Fibroblast of the conjunctiva (primary cell): ENCODE results near the gene METTL6.
"Not testable (repeated sequence)": the region's sequence is repeated elsewhere in the genome, so short reads cannot be mapped to it uniquely, and the experiment has no call there.

ENCODE experiments used
- DNase-seq: peaks from one replicate; pipeline ENCODE4 v3.0.0-alpha.2; 2010; ENCODE audit warnings: low read depth

METTL6 gene

DNA sequence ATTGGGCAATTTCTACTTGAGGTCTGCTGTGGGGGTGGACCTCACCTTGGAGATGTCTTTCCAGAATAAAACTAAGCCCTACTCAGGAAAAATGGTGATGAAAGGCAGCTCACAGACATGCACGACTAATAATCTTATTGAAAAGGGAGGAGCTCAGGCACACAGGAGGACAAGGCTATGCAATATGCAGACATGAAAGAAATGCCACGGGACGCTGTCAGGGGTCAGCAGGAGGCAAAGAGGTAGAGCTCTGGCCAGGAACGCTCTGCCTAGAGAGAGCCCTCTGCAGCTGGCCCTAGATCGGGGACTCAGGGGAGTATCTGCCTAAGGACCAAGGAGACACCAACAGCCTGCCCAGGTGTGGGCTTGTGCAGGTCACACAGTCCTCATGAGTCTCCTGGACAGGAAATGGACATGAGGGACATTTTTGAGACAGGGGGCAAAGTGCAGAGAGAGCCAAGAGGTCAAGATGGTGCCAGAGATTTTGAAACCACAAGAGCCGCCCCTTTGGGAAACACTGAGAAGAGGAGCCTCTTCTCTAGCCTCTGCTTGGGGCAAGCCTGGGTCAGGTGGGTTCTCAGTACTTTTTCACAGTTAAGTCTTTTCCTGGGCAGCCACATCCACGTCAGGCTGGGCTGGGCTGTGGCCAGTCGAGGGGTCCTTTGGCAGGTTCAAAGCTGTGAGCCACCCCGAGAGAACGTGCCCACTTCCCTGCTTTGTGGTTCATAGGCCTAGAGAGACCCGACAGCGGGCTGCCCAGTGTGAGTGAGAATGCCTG, 23.3 kb upstream of the METTL6 start:
- DNase-seq: no peak

DNA sequence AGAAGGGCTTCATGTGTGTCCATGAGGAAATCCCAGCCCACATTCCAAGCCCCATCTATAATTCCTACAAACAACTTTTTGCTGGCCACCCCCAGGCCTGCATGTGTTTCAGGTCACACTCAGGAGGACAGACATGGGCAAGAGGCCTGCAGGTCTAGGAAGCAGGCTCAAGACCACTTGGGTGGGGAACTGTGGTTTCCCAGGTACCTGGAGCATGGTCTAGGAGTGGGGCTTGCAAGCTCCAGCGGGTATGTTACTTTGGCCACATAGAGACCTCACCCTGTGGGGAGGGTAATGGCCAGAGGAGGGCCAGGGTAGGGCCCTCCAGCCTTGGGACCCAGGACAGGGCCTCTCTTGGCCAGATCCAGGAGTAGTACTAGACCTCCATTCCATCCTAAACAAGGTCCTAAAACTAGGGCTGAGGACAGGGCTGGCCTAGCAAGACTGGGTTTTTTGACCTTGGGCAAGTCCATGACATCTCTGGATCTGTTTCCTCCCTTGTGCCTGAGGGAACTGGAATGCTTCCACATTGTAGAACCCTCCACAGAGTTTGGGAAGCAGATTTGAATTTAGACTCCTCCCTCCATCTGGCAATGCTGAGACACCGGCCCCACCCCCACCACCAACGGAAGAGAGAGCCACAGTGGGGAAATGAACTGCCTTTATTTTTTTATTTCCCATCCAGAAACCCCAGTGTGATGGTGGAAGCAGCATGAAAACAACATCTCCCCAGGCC, 22.3 kb upstream of the METTL6 start:
- no peak for DNase-seq

DNA sequence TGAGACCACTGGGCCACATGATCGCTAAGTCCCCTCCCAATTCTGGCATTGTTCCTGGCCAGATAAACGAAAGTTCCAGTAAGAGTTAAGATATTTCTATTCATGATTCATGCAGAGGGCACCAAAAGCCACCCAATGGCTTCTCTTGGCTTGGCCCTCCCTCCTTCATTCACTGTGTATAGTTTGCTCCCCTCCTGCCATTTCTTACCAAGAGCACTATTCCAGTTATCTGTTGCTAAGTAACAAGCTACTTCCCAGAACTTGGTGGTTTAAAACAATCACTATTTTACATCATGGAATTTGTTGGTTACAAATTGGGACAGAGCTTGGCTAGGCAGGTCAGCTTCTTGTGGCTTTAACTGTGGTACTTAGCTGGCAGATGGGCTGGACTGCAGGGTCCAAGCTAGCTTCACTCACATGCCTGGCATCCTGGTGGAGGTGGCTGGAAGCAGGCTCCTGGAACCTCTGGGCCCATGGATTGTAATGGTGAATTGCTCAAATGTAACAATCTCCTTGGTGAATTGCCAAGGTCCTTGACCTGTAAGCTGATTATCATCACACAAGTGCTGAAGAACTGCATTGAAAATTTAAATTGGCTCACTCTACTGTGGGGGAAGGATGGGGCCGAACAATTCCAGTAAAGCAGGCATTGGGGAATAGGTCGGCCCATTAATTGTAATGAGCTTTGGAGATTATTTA, 16.6 kb upstream of the METTL6 start:
- DNase-seq: no peak

DNA sequence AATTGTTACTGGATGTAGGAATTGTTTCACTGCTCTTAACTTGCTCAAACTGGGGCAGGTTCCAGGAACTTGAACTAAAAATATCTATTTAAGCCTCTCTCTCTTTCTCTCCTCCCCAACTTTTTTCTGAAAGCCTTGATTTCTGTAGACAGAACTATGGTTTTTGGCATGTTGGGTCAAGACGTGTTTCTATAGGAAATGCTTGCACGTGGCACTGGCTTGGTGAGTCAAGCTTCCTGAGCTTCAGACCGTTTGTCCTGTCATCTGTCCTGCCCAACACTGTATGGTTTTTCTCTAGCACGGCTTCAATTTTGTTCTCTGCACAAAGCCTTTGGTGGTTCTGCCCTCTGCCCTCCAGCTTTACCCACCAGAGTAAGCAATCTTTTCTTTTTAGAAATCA, 13.5 kb upstream of the METTL6 start:
- no peak for DNase-seq

DNA sequence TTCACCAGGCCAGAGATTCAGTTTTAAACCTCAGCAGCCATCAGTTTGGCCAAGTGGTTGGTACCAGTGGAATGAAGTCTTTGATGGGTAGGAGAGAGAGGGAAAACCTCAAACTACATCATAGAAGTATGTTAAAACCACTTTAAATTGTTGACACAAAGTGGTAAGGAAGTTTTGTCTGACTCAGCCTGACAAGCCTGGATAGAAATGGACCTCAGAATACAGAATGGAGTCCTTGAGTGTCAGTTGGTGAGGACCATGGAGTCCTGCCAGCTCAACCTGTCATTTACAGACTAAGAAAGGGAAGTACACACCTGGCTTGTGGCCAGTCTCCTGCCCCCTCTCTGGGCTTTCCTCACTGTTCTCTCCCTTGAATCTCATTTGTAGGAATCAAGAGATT, 12.1 kb upstream of the METTL6 start:
- DNase-seq: no peak

DNA sequence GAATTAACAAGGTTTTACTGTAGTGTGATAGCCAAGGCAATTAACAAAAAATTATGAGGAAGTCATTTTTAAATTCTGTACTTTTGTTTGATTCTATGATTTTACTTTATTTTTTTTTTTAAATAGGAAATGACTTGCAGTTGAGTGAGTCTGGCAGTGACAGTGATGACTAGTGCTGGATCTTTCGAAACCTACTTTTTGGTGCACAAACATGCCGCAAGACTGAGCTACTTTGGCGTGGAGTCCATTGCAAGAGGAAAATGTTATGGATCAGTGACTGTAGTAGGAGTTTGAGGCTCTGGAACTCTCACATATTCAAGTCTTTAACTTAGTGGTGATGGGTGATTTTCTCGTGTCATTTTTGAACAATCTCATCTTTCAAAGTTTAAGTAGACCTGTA, 11.6 kb upstream of the METTL6 start:
- DNase-seq: no peak

DNA sequence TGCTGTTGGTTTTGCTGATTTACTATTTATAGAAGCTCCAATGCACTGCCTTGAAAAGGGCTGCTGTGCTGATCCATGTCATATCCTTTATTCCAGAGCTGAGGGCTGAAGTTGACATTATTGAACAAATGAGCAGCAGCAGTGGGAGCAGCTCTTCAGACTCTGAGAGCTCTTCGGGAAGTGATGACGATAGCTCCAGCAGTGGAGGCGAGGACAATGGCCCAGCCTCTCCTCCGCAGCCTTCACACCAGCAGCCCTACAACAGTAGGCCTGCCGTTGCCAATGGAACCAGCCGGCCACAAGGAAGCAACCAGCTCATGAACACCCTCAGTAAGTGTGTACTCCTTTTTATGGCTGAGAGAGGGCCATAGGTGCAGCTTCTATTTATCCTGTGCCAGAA, 8.9 kb upstream of the METTL6 start:
- DNase-seq: no peak

DNA sequence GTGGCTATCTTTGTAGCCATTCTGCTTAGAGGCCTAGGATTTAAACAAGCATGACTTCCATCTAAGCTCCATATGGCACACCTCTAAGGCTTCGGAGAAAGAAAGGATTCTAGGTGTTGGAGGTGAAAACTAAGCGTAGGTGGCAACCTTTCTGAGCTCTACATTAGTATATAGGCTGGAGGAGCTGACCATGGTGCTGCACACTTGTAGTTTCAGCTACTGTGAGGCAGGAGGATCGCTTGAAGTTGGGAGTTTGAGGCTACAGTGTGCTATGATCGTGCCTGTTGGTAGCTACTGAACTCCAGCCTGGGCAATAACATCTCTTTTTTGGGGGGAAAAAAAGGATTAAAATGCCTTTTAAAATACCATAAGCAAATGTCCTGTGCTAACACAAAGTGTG, 7.4 kb upstream of the METTL6 start:
- DNase-seq: no peak

DNA sequence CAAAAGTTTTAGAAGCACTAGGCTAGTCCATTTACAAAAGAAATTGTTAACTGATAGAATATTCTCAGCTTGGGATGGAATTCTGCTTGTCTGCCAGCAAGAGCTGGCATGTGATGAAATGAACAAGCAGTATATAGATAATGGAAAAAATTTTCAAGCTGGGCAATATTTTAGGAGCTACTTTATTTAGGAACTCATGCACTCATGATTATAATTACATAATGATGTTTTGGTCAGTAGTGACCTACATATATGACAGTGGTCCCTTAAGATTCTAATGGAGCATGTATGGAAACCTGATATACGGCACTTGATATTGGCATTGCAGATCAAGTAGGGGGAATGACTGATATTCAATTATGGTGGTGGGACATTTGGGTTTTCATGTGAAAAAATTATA, 6.2 kb upstream of the METTL6 start:
- DNase-seq: no peak

DNA sequence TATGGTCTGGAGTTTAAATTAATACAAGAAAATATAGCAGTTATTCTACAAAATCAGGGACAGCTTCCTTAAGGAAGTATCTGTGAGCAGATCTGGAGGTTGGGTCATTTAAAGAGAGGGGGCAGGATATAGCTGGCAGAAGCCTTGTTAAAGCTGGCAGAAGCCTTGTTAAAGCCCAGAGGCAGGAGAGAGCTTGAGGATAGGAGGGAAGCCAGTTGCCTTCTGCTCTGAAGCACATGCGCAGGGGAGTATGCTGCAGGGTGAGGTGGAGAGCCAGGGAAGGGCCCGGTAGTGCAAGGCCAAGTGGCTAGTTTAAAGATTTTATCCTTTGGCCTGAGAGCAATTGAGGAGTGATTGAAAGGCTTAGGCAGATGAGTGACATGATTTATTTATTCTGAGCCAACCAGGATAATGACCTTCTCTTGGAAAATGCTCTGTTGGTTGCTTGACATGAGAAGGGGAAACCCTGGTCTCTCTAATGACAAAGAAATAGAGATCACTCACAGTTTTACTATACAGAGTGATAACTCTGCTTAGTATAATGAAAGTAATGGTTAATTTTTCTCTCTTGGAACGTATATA, 4.0 kb upstream of the METTL6 start:
- no peak for DNase-seq

DNA sequence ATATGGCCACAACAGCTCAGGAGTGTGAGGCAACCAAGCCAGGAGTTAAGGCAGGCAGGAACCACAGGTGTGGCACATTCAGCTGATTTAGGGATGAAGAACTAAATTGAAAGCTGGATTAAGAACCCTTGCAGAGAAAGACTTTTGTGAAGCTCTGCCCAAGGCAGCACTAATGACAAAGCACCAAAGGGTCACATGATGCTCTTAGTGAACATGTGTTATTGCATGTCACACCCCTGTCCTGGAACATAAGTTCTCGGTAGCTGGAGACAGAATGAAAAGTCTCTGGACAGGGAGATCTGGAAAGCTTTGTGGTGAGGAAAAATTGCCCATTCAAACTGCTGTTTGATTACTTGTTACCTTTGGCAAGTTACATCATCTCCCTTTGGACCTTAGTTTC, 3.3 kb upstream of the METTL6 start:
- DNase-seq: no peak

DNA sequence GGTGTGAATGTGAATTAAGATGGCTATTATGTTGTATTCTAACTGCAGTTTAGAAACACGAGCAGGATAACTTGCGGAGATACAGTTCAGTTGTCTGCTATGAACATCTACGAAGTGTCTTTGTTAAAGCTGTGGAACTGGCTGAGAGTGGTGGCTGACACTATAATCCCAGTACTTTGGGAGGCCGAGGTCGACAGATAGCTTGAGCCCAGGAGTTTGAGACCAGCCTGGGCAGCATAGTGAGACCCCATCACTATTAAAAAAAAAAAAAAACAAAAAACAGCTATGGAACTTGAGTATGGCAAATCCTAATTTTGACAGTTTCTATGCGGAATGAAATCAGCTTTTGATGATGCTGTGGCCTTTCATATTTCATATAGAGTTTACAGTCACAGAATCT, 1.7 kb upstream of the METTL6 start:
- DNase-seq: no peak

DNA sequence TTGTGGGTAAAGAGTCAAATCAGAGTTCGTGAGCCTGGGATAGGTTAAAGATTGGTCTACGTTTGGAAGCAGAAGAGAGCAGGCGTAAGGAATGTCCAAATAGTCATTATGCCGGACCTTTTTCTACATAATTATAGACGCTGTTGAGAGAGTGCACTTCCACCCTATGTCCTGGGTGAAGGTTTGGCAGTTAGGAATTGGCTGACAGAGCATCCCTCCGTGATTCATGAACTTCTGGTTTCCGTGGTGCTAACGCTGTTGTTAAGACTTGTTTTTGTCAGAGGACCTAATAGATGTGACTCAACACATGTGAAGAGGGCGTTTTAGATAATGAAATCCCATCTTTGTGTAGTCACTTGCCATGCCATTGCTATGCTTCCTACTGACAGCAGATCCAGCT, 1.2 kb upstream of the METTL6 start:
- DNase-seq: peak; percentile 32

DNA sequence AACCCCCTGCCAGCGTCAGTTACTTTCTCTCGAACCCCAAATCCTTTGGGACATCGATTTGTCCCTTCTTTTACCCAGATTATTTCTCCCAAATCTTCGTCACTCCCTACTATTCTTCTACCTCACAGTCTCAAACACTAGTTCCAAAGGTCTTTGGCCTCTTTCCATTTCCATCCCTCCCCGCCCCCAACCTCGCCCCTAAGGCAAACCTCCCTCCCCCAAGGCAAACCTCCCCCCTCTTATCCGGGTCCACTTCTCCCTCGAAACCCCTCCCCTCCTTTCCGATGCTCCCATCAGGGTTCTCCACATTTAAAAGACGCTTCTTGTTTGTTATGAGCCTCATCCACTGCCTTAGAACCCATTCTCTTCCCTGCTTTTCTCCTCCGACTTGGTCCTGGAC, 637 bp upstream of the METTL6 start:
- DNase-seq: no peak

DNA sequence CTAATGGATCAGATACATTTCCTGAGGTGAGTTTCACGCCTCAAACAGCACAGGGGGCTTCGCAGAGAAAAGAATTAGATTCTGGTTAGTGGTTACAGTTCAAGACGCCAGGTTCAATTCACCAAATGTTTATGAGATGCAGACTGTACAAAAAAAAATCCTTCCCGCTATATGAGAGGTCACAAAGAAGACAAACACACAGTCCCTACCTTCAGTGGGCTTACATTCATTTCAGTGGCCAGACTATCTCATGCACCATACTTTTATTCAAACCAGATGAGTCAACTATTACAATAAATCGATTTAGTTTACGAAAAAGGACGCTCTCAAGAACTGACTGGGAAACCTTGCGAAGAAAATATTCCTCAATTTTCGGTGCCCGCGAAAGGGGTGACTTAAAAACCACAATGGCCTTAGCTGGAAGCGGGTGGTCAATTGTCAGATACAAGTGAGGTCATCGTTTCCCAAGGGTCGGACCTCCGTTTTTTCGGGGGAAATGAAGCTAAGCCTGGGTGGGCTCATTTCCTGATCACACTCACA, 695 bp downstream of the METTL6 start:
- no peak for DNase-seq

DNA sequence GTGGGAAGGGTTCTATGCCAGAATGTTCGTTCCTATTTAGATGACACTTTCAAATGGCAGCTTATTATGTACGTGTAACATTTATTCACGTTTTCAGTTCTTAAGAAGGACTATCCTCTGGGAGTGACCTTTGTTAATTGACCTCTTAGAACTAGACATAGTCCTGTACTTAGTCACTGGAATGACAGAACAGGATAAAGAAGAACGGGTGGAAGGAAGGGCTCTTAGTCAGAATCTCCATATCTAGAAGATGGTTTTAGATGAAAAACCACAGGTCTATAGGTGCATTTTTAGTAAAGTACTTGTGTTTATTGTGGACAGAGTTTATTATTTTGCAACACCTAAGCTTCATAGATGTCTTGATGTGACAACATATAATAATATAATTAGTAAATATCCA, 6.5 kb downstream of the METTL6 start:
- no peak for DNase-seq

DNA sequence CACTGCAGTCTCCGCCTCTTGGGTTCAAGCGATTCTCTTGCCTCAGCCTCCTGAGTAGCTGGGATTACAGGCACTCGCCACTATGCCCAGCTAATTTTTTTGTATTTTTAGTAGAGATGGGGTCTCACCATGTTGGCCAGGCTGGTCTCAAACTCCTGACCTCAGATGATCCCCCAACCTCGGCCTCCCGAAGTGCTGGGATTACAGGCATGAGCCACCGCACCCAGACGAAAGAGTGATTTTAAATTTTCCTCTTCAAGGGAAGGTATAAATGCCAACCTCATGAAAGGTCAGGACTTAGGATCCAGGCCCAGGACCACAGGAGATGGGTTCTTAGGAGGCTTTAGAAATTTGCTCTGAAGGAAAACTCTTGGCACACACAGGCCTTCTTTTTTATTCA, 16.4 kb downstream of the METTL6 start:
- not testable (repeated sequence) for DNase-seq

DNA sequence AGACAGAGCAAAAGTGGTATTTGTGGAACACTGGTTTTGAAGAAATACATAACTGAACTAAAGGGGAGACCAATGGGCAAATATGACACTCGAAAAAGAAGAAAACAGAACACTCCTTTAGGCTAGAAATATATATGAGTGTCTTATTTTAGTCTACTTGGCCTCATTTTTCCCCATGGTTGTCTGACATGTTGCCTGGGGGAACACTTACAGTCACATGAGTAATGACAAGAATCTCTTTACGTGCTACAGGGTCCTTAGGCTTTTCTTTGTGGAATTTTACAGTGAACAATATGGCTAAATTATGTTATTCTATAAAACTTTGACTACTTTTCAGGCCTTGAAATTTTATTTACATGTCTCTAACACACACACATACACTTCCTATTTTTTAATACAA, 17.6 kb downstream of the METTL6 start:
- no peak for DNase-seq

DNA sequence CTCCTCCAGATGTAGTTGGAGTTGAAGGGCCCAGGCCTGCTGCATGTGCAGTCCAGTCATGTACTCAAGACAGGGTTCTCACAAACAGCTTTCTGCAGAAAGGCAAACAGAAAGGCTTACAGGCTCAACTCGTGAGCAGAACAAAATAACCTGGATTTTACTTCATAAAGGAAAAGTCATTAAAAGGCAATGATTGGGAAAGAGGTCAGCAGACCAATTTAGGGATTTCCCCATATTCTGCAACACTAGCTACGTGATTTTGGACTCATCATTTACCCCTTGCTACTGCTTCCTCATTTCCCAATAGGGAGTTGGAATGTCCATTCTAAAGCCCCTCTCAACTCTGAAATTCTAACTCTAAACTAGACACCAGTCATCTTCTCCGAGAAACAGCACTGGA, 18.1 kb downstream of the METTL6 start:
- no peak for DNase-seq

DNA sequence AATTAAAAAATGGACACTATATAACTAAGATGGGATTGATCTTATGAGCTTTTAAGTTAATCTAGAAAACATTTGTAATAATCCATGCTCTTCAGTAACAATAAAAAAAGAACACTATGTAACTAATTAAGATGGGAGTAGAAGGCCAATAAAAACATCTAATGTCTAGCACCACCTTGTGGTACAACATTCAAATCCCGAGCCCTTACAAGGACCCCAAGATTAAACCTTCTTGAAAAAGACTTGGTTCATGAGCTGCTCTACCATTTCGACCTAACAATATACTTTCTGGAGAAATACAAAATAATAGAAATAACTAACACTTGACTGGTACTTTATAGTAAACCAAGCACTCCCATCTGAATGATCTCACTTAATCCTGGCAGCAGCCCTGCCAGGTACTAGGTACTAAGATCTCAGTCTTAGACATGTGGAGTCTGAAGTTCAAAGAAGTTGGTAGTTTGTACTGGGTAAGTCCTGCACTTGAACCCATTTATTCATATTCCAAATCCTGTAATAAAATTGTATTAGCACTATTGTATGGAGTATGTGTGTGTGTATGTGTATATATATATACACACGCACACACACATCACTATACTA, 21.8 kb downstream of the METTL6 start:
- DNase-seq: peak; percentile 68

DNA sequence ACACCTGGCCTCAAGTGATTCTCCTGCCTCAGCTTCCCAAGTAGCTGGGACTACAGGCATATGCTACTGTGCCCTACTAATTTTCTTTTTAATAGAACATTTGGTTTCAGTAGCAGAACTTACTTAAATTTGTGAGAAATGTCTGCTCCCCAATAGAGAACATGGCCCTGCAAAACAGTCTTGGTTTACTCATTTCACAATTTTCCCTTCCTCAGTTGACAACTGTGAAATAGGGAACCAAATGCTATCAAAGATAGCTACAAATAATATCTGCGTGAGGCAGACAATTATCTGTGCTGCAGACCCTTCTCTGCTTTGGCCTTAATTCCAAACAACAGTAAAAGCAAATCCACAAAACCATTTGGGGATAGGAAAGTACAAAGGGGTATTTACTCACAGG, 22.6 kb downstream of the METTL6 start:
- DNase-seq: no peak

DNA sequence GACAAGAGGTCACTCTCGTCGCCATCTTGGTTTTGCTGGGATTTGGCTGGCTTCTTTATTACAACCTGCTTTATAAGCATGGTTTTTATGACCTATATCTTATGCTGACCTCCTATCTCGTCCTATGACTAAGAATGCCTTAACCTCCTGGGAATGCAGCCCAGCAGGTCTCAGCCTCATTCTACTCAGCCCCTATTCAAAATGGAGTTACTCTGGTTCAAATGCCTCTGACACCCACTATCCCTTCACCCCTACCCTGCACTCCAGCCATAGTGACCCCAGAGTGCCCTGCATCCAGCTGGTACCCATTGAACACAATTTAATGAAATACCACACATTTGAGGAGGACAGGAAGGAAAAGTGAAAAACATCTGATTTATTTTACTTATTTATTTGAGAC, 23.4 kb downstream of the METTL6 start:
- no peak for DNase-seq
